Activated CD8-positive, alpha-beta memory T cell treated with anti-CD3 and anti-CD28 coated beads for 1 hour (primary cell): ENCODE measurements around the gene KIRREL3.

Source experiments
- DNase-seq, 2 donors: peaks; one replicate each; pipeline ENCODE4 v3.0.0-alpha.2; 2020; ENCODE audit warnings: low read depth in 1 of 2; ENCODE audit errors: extremely low read depth in 1 of 2

Gene KIRREL3

GRCh38 chr11:126498281-126498680 lies 502.3 kb downstream of the KIRREL3 start:
- DNase-seq = no peak

- no peak for DNase-seq
Measured at GRCh38 chr11:126497581-126498122, 502.9 kb downstream of the KIRREL3 start.

GRCh38 chr11:126496576-126497337 lies 503.8 kb downstream of the KIRREL3 start:
- DNase-seq = no peak

GRCh38 chr11:126495281-126496220 lies 505.0 kb downstream of the KIRREL3 start:
- DNase-seq = no peak

- DNase-seq = no peak
Measured at GRCh38 chr11:126494831-126495230, 505.7 kb downstream of the KIRREL3 start.

GRCh38 chr11:126492331-126493082 lies 508.1 kb downstream of the KIRREL3 start:
- no peak for DNase-seq

GRCh38 chr11:126491092-126491491 lies 509.5 kb downstream of the KIRREL3 start:
- no peak for DNase-seq

GRCh38 chr11:126489836-126490660 lies 510.5 kb downstream of the KIRREL3 start:
- DNase-seq = no peak

GRCh38 chr11:126488591-126489370 lies 511.8 kb downstream of the KIRREL3 start:
- DNase-seq = no peak

- no peak for DNase-seq
Measured at GRCh38 chr11:126487711-126488110, 512.9 kb downstream of the KIRREL3 start.

- DNase-seq = no peak
Measured at GRCh38 chr11:126485986-126486635, 514.5 kb downstream of the KIRREL3 start.

GRCh38 chr11:126485021-126485792 lies 515.4 kb downstream of the KIRREL3 start:
- no peak for DNase-seq

- DNase-seq = no peak
Measured at GRCh38 chr11:126484266-126484665, 516.3 kb downstream of the KIRREL3 start.

GRCh38 chr11:126483621-126484195 lies 516.9 kb downstream of the KIRREL3 start:
- DNase-seq = no peak

- no peak for DNase-seq
Measured at GRCh38 chr11:126482586-126483108, 517.9 kb downstream of the KIRREL3 start.

- no peak for DNase-seq
Measured at GRCh38 chr11:126481303-126481680, 519.3 kb downstream of the KIRREL3 start.
